ENCODE data around the gene TRIB2. TPM values are rescaled to one million over a fixed set of nuclear protein-coding genes. Genes with fewer than 3 reads are reported as not detected.

TRIB2 gene
- total RNA-seq, 2 experiments from 2014 or later: 9.2 to 11.0 TPM

- no peaks in the 10 kb centered on the region for H3K4me1 Mint-ChIP-seq (ENCODE audit: low read depth)
- no peaks in the 10 kb centered on the region for H3K36me3 Mint-ChIP-seq (ENCODE audit: low read depth)
- no peak overlapping the region for H3K4me3 Mint-ChIP-seq
- H3K27ac Mint-ChIP-seq: no peak overlapping the region
- ChIA-PET CTCF (no interaction called here), POLR2A (no interaction called here)
- DNase-seq (no peak), ATAC-seq (no peak)
- intact Hi-C loops (cut with micrococcal nuclease): no loop called here
- H3K9me3 Mint-ChIP-seq: peaks cover 2% of the 10 kb centered on the region
- TF ChIP-seq CTCF (IDR thresholded peaks at IDR 0.05): no peak
- peaks cover 27% of the 10 kb centered on the region for H3K27me3 Mint-ChIP-seq
Measured at GRCh38 chr2:12771154-12771553, 54.4 kb downstream of the TRIB2 start.

- ChIA-PET POLR2A (interaction anchor here (0.5 to 1.1 kb wide), 2 partner anchors 8 to 719 kb away, joined by 3 to 5 read pairs; no protein-coding TSS in a partner anchor), CTCF (interaction anchor here (1.5 kb wide), 1 partner anchor 233 kb away, joined by 5 read pairs; no protein-coding TSS in a partner anchor)
- Mint-ChIP-seq H3K4me1 (ENCODE audit: low read depth) (no peaks in the 10 kb centered on the region), H3K9me3 (peaks cover 2% of the 10 kb centered on the region), H3K36me3 (ENCODE audit: low read depth) (no peaks in the 10 kb centered on the region), H3K4me3 (no peak overlapping the region), H3K27ac (no peak overlapping the region), H3K27me3 (peaks cover 16% of the 10 kb centered on the region)
- ATAC-seq (no peak), DNase-seq (no peak)
- intact Hi-C loops (cut with micrococcal nuclease): no loop called here
- no peak for TF ChIP-seq CTCF (IDR thresholded peaks at IDR 0.05)
Measured at GRCh38 chr2:12773586-12774394, 57.1 kb downstream of the TRIB2 start.

GRCh38 chr2:12774395-12774727 is 57.6 kb downstream of the TRIB2 start:
- DNase-seq: no peak
- TF ChIP-seq CTCF (IDR thresholded peaks at IDR 0.05): no peak
- intact Hi-C loops (cut with micrococcal nuclease): no loop called here
- Mint-ChIP-seq H3K27me3 (peaks cover 15% of the 10 kb centered on the region), H3K27ac (no peak overlapping the region), H3K36me3 (ENCODE audit: low read depth) (no peaks in the 10 kb centered on the region), H3K4me1 (ENCODE audit: low read depth) (no peaks in the 10 kb centered on the region), H3K4me3 (no peak overlapping the region), H3K9me3 (peaks cover 2% of the 10 kb centered on the region)
- ATAC-seq: no peak
- ChIA-PET CTCF (interaction anchor here (1.5 kb wide), 1 partner anchor 233 kb away, joined by 5 read pairs; no protein-coding TSS in a partner anchor), POLR2A (interaction anchor here (1.1 kb wide), 1 partner anchor 9 kb away, joined by 5 read pairs; no protein-coding TSS in a partner anchor)

GRCh38 chr2:12776521-12776961 is 59.8 kb downstream of the TRIB2 start:
- no peak overlapping the region for H3K27ac Mint-ChIP-seq
- intact Hi-C loops (cut with micrococcal nuclease): no loop called here
- H3K9me3 Mint-ChIP-seq: peaks cover 2% of the 10 kb centered on the region
- POLR2A ChIA-PET: no interaction called here
- peaks cover 2% of the 10 kb centered on the region for H3K27me3 Mint-ChIP-seq
- H3K4me1 Mint-ChIP-seq (ENCODE audit: low read depth): peaks cover 4% of the 10 kb centered on the region
- no peak for ATAC-seq
- no peaks in the 10 kb centered on the region for H3K36me3 Mint-ChIP-seq (ENCODE audit: low read depth)
- no peak for TF ChIP-seq CTCF (IDR thresholded peaks at IDR 0.05)
- CTCF ChIA-PET: interaction anchor here (0.8 to 1.1 kb wide), 2 partner anchors 131 to 230 kb away, joined by 3 to 5 read pairs; no protein-coding TSS in a partner anchor
- no peak overlapping the region for H3K4me3 Mint-ChIP-seq
- no peak for DNase-seq

GRCh38 chr2:12778369-12778768 is 61.6 kb downstream of the TRIB2 start:
- CTCF ChIA-PET: interaction anchor here (1.3 to 1.5 kb wide), 2 partner anchors 13 to 228 kb away, joined by 3 read pairs; no protein-coding TSS in a partner anchor
- no peak for ATAC-seq
- Mint-ChIP-seq H3K4me1 (ENCODE audit: low read depth) (peaks cover 4% of the 10 kb centered on the region), H3K36me3 (ENCODE audit: low read depth) (no peaks in the 10 kb centered on the region), H3K9me3 (peaks cover 2% of the 10 kb centered on the region), H3K27me3 (no peaks in the 10 kb centered on the region), H3K4me3 (no peak overlapping the region), H3K27ac (no peak overlapping the region)
- POLR2A ChIA-PET: no interaction called here
- intact Hi-C loops (cut with micrococcal nuclease): no loop called here
- no peak for DNase-seq
- TF ChIP-seq CTCF (IDR thresholded peaks at IDR 0.05): no peak

Measured in activated CD8-positive, alpha-beta T cell treated with anti-CD3 and anti-CD28 coated beads for 36 hours (primary cell).